Neuronal stem cell (in vitro differentiated cells): Measurements from ENCODE around the gene SLC10A3.

Source experiments
- DNase-seq: peaks from one replicate; pipeline ENCODE4 v3.0.0-alpha.2; 2013; ENCODE audit warnings: low spot score
- H2AFZ ChIP-seq: one replicate; pipeline ENCODE4 v1.6.1; 2013; ENCODE audit warnings: mild to moderate bottlenecking, low read length, inconsistent platforms
- H2AK5ac ChIP-seq: 2 replicates; pipeline ENCODE4 v1.6.1; 2013; ENCODE audit warnings: low read depth, mild to moderate bottlenecking, inconsistent platforms, low read length, moderate library complexity, mixed read lengths
- H2BK120ac ChIP-seq: 2 replicates; pipeline ENCODE4 v1.6.1; 2013; ENCODE audit warnings: low read depth, mild to moderate bottlenecking, inconsistent platforms, low read length, moderate library complexity, mixed read lengths
- H2BK12ac ChIP-seq: one replicate; pipeline ENCODE4 v1.6.1; 2013; ENCODE audit warnings: low read length, inconsistent platforms
- H2BK15ac ChIP-seq: 2 replicates; pipeline ENCODE4 v1.6.1; 2013; ENCODE audit warnings: mild to moderate bottlenecking, low read length, inconsistent platforms, mixed read lengths
- H2BK5ac ChIP-seq: one replicate; pipeline ENCODE4 v1.6.1; 2013; ENCODE audit warnings: inconsistent platforms, mild to moderate bottlenecking, low read length, moderate library complexity
- H3K14ac ChIP-seq: one replicate; pipeline ENCODE4 v1.6.1; 2013; ENCODE audit warnings: low read length, inconsistent platforms
- H3K18ac ChIP-seq: 2 replicates; pipeline ENCODE4 v1.6.1; 2013; ENCODE audit warnings: low read length, inconsistent platforms
- H3K23ac ChIP-seq: 2 replicates; pipeline ENCODE4 v1.6.1; 2013; ENCODE audit warnings: low read depth, mild to moderate bottlenecking, mixed read lengths, low read length, inconsistent platforms; ENCODE audit not compliant: poor library complexity
- H3K27ac ChIP-seq: replicated peaks from 3 replicates; pipeline ENCODE4 v1.5.1; 2013; ENCODE audit warnings: low read length, inconsistent platforms
- H3K27me3 ChIP-seq, 3 experiments: 2 replicates each; pipeline ENCODE4 v1.6.1; 2013; ENCODE audit warnings: low read length in 3 of 3, mild to moderate bottlenecking in 2 of 3, inconsistent platforms in 1 of 3, low read depth in 1 of 3, mixed read lengths in 1 of 3, moderate library complexity in 1 of 3; ENCODE audit not compliant: control insufficient read depth in 3 of 3, insufficient read depth in 3 of 3
- H3K36me3 ChIP-seq, 2 donors: replicated peaks in 1 of 2; 2 replicates each; pipeline ENCODE4 v1.6.1; 2013; ENCODE audit warnings: low read length in 2 of 2; ENCODE audit not compliant: control insufficient read depth in 2 of 2, insufficient read depth in 2 of 2
- H3K4ac ChIP-seq: 2 replicates; pipeline ENCODE4 v1.6.1; 2013; ENCODE audit warnings: inconsistent platforms, mild to moderate bottlenecking, low read length, moderate library complexity
- H3K4me1 ChIP-seq, 2 donors: 1 replicate in 1 of 2; 2 replicates in 1 of 2; pipeline ENCODE4 v1.6.1; 2013; ENCODE audit warnings: low read length in 2 of 2, low read depth in 1 of 2; ENCODE audit not compliant: control insufficient read depth in 2 of 2, insufficient read depth in 1 of 2
- H3K4me2 ChIP-seq: one replicate; pipeline ENCODE4 v1.6.1; 2013; ENCODE audit warnings: mild to moderate bottlenecking, low read length, inconsistent platforms; ENCODE audit not compliant: insufficient read depth, poor library complexity, severe bottlenecking
- H3K4me3 ChIP-seq, 2 donors: 2 replicates each; pipeline ENCODE4 v1.5.1; 2013; ENCODE audit warnings: low read length in 2 of 2, mild to moderate bottlenecking in 2 of 2, inconsistent platforms in 1 of 2, moderate library complexity in 1 of 2
- H3K79me1 ChIP-seq: one replicate; pipeline ENCODE4 v1.6.1; 2013; ENCODE audit warnings: low read depth, mild to moderate bottlenecking, inconsistent platforms, low read length, moderate library complexity
- H3K9ac ChIP-seq: one replicate; pipeline ENCODE4 v1.6.1; 2013; ENCODE audit warnings: mild to moderate bottlenecking, low read depth, low read length, inconsistent platforms; ENCODE audit not compliant: poor library complexity
- H3K9me3 ChIP-seq, 2 donors: replicated peaks in 1 of 2; 2 replicates each; pipeline versions ENCODE3 to v1.6.1; 2013; ENCODE audit warnings: low read length in 2 of 2, mild to moderate bottlenecking in 2 of 2, inconsistent platforms in 1 of 2, low read depth in 1 of 2, mixed read lengths in 1 of 2, moderate library complexity in 1 of 2; ENCODE audit not compliant: control insufficient read depth in 2 of 2, insufficient read depth in 1 of 2
- H4K8ac ChIP-seq: one replicate; pipeline ENCODE4 v1.6.1; 2013; ENCODE audit warnings: low read depth, mild to moderate bottlenecking, inconsistent platforms, low read length, moderate library complexity
- H4K91ac ChIP-seq: one replicate; pipeline ENCODE4 v1.6.1; 2013; ENCODE audit warnings: low read length, low read depth, mild to moderate bottlenecking, inconsistent platforms; ENCODE audit not compliant: poor library complexity
- WGBS, 2 donors: extraction: QIAGEN DNeasy Blood & Tissue Kit; methylation state at CpG; one replicate each; pipeline ENCODE4 v1.1.7; 2013; ENCODE audit warnings: missing lambda C conversion rate in 2 of 2, mixed read lengths in 1 of 2; ENCODE audit not compliant: insufficient read length in 2 of 2, insufficient replicate concordance in 1 of 2; ENCODE audit errors: extremely low coverage in 2 of 2; 5-methylcytosine and 5-hydroxymethylcytosine counted together

The SLC10A3 gene

GRCh38 chrX:154443992-154444754 lies 46.3 kb downstream of the SLC10A3 start, which contains the start of gene FAM50A:
TSS of gene FAM50A (plus strand) at chrX:154444141. CDS start at chrX:154444236, 95 bp downstream.
- peak within 1 kb of the TSS; percentile 84 for H2AFZ ChIP-seq
- no peak within 1 kb of the TSS for H2BK12ac ChIP-seq
- WGBS, 2 donors: no CpG with 5 or more reads among the region's 94 CpGs
- no peak within 1 kb of the TSS for H2BK5ac ChIP-seq
- DNase-seq: no peak
- no peak within 1 kb of the TSS for H3K4ac ChIP-seq
- peak within 1 kb of the TSS; percentile 77 for H3K4me2 ChIP-seq
- no peak within 1 kb of the TSS for H2BK120ac ChIP-seq
- peak within 1 kb of the TSS; percentile 31 for H3K27ac ChIP-seq
- peaks cover 7% of the 10 kb centered on the region for H3K79me1 ChIP-seq
- H4K91ac ChIP-seq: no peak within 1 kb of the TSS
- peak within 1 kb of the TSS; percentile 17 for H4K8ac ChIP-seq
- no peaks in the 10 kb centered on the region for H3K9me3 ChIP-seq
- peaks cover 0 to 6% (median 0%) of the 10 kb centered on the region in 3 experiments for H3K27me3 ChIP-seq
- H3K18ac ChIP-seq: peak within 1 kb of the TSS; percentile 83
- H3K36me3 ChIP-seq: peaks cover 23 to 55% of the 10 kb centered on the region in 2 donors
- H3K9ac ChIP-seq: peak within 1 kb of the TSS; percentile 84
- no peak within 1 kb of the TSS for H2BK15ac ChIP-seq
- H2AK5ac ChIP-seq: peak within 1 kb of the TSS; percentile 26
- H3K4me1 ChIP-seq: peaks cover 0 to 3% of the 10 kb centered on the region in 2 donors
- peak within 1 kb of the TSS; percentile 55 to 85 for H3K4me3 ChIP-seq
- H3K14ac ChIP-seq: peak within 1 kb of the TSS; percentile 21
- H3K23ac ChIP-seq: peak within 1 kb of the TSS; percentile 20

- H2BK15ac ChIP-seq: no peak overlapping the region
- no peak overlapping the region for H2BK12ac ChIP-seq
- no peak overlapping the region for H2AK5ac ChIP-seq
- no peak overlapping the region for H3K18ac ChIP-seq
- no peak overlapping the region for H2BK120ac ChIP-seq
- H3K36me3 ChIP-seq: peaks cover 24 to 56% of the 10 kb centered on the region in 2 donors
- H4K91ac ChIP-seq: no peak overlapping the region
- no CpG with 5 or more reads among the region's 10 CpGs for WGBS, 2 donors
- no peaks in the 10 kb centered on the region for H3K27me3 ChIP-seq
- peak overlapping the region; percentile 17 for H4K8ac ChIP-seq
- H3K14ac ChIP-seq: no peak overlapping the region
- H3K9ac ChIP-seq: peak overlapping the region; percentile 44
- H3K9me3 ChIP-seq: no peaks in the 10 kb centered on the region
- H3K4me2 ChIP-seq: peak overlapping the region; percentile 73
- DNase-seq: no peak
- H3K4ac ChIP-seq: no peak overlapping the region
- H2BK5ac ChIP-seq: no peak overlapping the region
- H3K79me1 ChIP-seq: peaks cover 7% of the 10 kb centered on the region
- peak overlapping the region; percentile 20 for H3K23ac ChIP-seq
- peak overlapping the region; percentile 31 for H3K27ac ChIP-seq
- peaks cover under 1 to 3% of the 10 kb centered on the region in 2 donors for H3K4me1 ChIP-seq
- peak overlapping the region; percentile 36 to 74 for H3K4me3 ChIP-seq
- H2AFZ ChIP-seq: peak overlapping the region; percentile 49
Measured at GRCh38 chrX:154443479-154443910, 46.9 kb downstream of the SLC10A3 start.

GRCh38 chrX:154441984-154442707 lies 48.3 kb downstream of the SLC10A3 start:
- no peak overlapping the region for H3K14ac ChIP-seq
- no peak overlapping the region for H3K18ac ChIP-seq
- H3K9ac ChIP-seq: no peak overlapping the region
- no peaks in the 10 kb centered on the region for H3K27me3 ChIP-seq
- H3K9me3 ChIP-seq: no peaks in the 10 kb centered on the region
- DNase-seq: no peak
- no peak overlapping the region for H2BK5ac ChIP-seq
- H3K4me2 ChIP-seq: no peak overlapping the region
- no peak overlapping the region for H3K27ac ChIP-seq
- peaks cover 11% of the 10 kb centered on the region for H3K79me1 ChIP-seq
- no peak overlapping the region for H3K4ac ChIP-seq
- peaks cover 6 to 7% of the 10 kb centered on the region in 2 donors for H3K4me1 ChIP-seq
- no CpG with 5 or more reads among the region's 21 CpGs for WGBS, 2 donors
- no peak overlapping the region for H2BK15ac ChIP-seq
- no peak overlapping the region for H2BK12ac ChIP-seq
- H3K23ac ChIP-seq: no peak overlapping the region
- no peak overlapping the region for H2AK5ac ChIP-seq
- no peak overlapping the region for H4K8ac ChIP-seq
- no peak overlapping the region for H2AFZ ChIP-seq
- no peak overlapping the region for H3K4me3 ChIP-seq
- H3K36me3 ChIP-seq: peaks cover 23 to 50% of the 10 kb centered on the region in 2 donors
- H2BK120ac ChIP-seq: no peak overlapping the region
- H4K91ac ChIP-seq: no peak overlapping the region

- H2AFZ ChIP-seq: no peak overlapping the region
- H2BK15ac ChIP-seq: no peak overlapping the region
- H3K18ac ChIP-seq: no peak overlapping the region
- H2BK12ac ChIP-seq: no peak overlapping the region
- no peak overlapping the region for H3K4me3 ChIP-seq
- H3K9ac ChIP-seq: no peak overlapping the region
- H3K36me3 ChIP-seq: peaks cover 23 to 48% of the 10 kb centered on the region in 2 donors
- no peak overlapping the region for H3K14ac ChIP-seq
- H4K91ac ChIP-seq: no peak overlapping the region
- no peak for DNase-seq
- H3K23ac ChIP-seq: no peak overlapping the region
- H3K27me3 ChIP-seq: no peaks in the 10 kb centered on the region
- no peaks in the 10 kb centered on the region for H3K9me3 ChIP-seq
- H2BK5ac ChIP-seq: no peak overlapping the region
- H3K4me1 ChIP-seq: peaks cover 6 to 7% of the 10 kb centered on the region in 2 donors
- no CpG with 5 or more reads among the region's 11 CpGs for WGBS, 2 donors
- no peak overlapping the region for H3K27ac ChIP-seq
- peaks cover 13% of the 10 kb centered on the region for H3K79me1 ChIP-seq
- no peak overlapping the region for H2AK5ac ChIP-seq
- H4K8ac ChIP-seq: no peak overlapping the region
- H3K4me2 ChIP-seq: no peak overlapping the region
- no peak overlapping the region for H2BK120ac ChIP-seq
- no peak overlapping the region for H3K4ac ChIP-seq
Measured at GRCh38 chrX:154441564-154441963, 48.9 kb downstream of the SLC10A3 start.
